KBM-7 (cell line): ENCODE results near the gene KDM1B.

ENCODE experiments used
- DNase-seq: peaks from one replicate; pipeline ENCODE4 v3.0.0-alpha.2; 2015
- in situ Hi-C: fragments of 300-500 bp; cut with MboI; formaldehyde crosslinking; loops from 2 replicates; pipeline ENCODE4 v1.14.3; 2020; ENCODE audit warnings: low sequenced_read_pairs, low pct_unique_long_range_greater_than_20kb, mixed read lengths

KDM1B gene, protein sequence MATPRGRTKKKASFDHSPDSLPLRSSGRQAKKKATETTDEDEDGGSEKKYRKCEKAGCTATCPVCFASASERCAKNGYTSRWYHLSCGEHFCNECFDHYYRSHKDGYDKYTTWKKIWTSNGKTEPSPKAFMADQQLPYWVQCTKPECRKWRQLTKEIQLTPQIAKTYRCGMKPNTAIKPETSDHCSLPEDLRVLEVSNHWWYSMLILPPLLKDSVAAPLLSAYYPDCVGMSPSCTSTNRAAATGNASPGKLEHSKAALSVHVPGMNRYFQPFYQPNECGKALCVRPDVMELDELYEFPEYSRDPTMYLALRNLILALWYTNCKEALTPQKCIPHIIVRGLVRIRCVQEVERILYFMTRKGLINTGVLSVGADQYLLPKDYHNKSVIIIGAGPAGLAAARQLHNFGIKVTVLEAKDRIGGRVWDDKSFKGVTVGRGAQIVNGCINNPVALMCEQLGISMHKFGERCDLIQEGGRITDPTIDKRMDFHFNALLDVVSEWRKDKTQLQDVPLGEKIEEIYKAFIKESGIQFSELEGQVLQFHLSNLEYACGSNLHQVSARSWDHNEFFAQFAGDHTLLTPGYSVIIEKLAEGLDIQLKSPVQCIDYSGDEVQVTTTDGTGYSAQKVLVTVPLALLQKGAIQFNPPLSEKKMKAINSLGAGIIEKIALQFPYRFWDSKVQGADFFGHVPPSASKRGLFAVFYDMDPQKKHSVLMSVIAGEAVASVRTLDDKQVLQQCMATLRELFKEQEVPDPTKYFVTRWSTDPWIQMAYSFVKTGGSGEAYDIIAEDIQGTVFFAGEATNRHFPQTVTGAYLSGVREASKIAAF

DNA sequence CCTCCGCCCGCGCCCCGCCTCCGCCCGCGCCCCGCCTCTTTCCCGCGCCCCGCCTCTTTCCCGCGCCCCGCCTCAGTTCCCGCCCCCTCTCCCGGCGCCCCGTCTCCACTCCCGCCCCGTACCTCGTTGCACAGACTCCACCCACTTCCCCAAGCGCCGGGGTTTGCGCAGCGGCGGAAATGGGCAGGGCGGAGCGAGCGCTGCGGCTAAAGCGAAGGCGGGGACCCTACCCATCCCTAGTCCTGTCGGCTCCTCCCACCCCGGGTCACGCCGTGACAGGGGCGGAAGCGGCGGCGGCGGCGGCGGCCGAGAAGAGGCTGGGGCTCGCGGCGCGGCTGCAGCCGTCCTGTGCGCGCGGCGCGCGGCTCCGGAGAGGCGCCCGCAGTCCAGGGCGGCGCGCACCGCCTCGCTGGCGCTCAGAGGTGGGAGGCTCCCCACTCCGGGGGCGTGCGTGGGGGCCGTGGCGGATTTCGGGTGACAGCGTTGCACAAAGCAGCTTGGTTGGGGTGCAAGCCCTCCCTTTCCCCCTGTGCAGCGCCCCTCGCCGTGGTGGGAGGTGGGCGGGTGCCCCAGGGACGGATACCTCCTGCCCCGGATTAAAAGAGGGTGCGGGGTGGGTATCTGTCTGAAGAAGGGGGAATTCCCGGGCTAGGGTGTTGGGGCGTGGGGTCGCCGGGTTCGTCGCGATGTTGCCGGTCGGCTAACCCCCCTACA lies at the start of gene KDM1B:
Gene KDM1B, plus strand, starts transcription at position 273 of the 714 bp plus-strand sequence. CDS start 4,474 bp downstream, outside the sequence.
- in situ Hi-C loops, result no loop called here

DNA sequence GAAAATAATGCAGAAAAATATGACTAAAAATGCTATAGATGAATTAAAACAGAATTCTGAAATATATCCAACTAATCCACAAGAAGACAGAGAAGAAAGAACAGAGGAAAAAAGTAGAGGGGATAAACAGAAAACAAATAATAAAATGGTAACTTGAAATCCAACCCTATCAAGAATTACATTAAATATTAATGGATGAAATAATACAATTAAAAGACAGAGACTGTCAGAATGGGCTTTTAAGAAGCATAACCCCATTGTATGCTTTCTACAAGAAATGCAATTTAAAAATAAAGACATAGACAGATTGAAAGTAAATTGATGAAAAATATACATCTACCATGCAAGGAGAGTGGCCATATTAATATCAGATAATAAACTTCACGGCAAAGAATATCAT lies 48.2 kb upstream of the KDM1B start:
- no peak for DNase-seq
- in situ Hi-C loops, result no loop called here

More for the DNA sequence above, at the start of gene KDM1B:
- peak; percentile 98 for DNase-seq

DNA sequence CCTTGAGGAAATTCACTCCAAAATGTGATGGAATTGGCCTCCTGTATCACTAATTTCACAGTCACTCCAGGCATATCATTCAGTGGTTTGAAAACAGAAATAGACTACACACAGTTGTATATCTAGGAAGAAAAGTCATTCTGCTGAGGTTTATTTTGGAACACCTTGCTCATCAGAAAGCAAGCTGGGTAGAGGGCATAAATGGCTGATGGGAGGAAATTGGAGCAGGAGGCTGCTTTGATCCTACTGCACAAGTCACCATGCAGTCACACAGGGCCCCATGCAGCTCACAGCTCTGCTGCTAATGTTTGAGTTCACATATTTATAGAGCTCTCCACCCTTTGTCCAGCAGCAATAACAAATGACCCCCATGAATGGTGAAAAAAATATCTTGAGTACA lies 45.1 kb upstream of the KDM1B start:
- DNase-seq, result no peak
- in situ Hi-C loops, result no loop called here

DNA sequence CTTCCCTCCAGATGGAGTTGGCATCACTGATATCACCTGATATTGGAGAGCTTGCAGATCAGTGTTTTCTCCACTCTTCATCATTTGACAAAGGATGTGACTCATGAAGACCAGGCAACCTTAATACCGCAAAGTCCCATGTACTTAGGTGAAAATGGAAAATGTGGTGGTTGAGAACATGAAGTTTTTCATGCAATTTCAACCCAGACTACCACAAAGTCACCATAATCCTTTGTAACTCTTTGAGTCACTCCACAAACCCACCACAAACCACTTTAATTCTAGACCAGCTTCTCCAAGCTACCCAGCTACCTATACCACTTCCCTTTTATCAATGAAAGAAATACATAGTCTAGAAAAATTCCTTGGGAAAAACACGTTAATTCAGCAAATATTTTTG lies 39.9 kb upstream of the KDM1B start:
- in situ Hi-C loops, result no loop called here
- DNase-seq, result peak; percentile 65

DNA sequence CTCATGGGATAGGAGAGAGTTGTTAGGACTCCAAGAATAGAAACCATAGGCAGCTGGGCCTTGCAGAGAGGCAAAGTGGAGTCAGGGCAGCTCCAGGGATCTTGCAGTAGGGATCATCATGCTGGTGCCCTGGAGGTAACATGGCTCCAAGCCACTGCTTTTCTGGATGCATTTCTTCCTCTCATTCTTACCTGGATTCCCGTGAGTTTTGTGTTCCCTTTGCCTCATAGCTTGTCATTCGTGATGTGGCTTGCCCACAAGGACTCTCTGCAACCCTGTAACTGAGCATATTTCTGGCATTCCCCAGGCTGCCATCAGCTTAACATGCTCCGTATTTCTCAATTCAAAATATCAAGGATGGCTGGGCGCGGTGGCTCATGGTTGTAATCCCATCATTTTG lies 38.1 kb upstream of the KDM1B start:
- DNase-seq, result no peak
- in situ Hi-C loops, result no loop called here

DNA sequence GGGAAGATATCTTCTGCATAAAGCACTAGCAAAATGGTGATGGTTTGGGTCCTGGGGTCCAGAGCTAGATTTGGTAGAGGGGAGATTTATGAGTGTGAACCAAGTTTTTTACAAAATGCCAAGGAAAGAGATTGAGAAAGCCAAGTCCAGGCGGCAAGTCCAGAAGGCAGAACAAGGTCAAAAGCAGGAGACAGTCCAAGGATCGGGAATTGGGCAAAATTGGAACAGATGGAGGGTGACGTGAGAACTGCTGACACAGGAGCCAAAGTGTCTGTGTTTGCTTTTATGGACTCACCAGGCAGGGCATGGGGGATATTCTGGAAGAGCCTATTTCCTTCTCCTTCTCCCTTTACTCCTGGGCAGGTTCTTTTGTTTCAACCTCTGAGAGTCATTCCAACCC lies 36.9 kb upstream of the KDM1B start:
- DNase-seq, result no peak

DNA sequence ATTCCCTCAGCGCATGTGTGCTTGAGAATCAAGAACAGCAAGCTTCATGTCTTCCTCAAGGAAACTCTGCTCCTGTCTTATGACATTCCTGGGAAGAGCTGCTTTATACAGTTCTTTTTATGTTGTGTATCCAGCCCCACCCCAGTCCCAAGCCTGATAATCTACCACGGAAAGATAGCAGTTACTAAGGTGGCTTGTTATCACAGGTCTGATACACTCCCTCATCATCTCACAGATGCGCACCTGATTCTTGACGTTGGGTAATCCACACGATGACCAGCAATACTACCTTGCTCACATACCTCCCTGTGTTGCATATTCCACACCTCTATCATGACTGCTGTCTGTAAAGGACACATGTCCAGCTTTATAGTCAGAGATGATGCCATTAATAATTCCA lies 36.0 kb upstream of the KDM1B start:
- in situ Hi-C loops, result no loop called here
- DNase-seq, result no peak

More for the DNA sequence above, 36.9 kb upstream of the KDM1B start:
- in situ Hi-C loops, result no loop called here

DNA sequence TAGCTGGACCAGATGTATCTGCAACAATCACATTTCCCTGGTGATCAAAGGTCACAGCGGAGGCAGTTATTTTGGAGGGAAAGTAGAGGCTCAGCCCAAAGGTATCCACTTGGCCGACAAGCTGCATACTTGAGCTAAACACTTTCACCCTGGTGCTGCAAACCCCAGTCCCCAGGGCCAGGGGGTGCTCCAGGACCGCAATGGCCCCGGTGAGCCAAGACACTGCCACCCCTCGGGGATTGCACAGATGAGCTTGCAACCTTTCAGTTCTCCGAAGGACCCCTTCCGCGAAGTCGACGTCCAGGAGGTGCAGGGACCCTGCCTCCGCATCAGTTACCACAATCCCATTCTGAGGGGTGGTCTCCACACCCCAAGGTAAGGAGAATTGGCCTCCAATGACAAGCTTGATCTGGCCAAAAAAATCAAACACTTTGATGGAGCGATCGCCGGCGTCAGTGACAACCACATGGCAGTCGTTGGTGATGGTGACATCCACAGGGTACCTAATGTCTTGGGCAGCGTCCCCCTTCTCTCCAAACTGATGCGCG lies 33.6 kb upstream of the KDM1B start:
- peak; percentile 9 for DNase-seq

DNA sequence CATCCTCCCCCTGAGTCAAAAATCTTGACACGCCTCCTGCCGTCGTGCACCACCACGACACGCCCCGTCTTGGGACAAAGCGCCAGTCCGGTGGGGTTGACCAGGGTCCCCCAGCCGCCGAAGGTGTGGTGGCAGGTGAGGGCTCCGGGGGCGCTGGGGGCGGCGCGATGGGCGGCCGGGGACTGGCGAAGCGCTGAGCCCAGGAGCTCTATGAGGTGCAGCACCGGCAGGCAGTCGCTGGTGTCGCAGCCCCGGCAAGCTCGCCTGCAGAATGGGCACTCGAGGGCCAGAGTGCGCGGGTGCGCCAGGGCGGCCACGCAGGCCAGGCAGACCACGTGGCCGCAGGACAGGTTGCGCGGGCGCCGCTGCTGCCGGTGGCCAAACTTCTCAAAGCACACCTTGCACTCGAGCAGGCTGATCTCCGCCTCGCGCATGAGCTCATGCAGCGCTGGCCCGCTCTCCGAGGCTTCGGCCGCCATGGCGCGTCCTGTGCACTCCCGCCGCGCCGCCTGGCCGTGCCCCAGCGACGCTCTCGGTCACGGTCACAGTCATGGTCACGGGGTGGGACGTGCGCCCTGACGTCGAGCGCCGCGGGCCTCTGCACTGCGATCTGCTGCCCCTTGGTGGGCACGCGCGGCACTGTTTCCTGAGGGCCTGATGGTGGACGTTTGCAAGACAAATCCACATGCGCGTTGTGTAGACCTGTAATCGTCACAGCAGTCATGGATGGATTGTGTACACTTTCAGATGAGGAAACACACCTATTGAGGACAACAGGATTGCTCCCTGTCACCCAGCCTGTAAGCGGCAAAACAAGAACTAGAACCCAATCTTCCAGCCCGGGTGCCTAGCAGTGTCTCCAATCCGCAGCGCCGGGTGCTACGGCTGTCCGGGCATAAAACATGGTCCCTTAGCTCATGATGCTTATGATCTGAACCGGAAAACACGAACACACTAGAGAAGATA lies 32.8 kb upstream of the KDM1B start, which contains the start of gene NHLRC1:
Gene NHLRC1, minus strand, starts transcription at position 550 of the 966 bp plus-strand sequence. Its CDS starts 71 bp downstream, at position 479.
- in situ Hi-C loops, result no loop called here
- DNase-seq, result no peak

More for the DNA sequence above, 33.6 kb upstream of the KDM1B start:
- in situ Hi-C loops, result no loop called here

DNA sequence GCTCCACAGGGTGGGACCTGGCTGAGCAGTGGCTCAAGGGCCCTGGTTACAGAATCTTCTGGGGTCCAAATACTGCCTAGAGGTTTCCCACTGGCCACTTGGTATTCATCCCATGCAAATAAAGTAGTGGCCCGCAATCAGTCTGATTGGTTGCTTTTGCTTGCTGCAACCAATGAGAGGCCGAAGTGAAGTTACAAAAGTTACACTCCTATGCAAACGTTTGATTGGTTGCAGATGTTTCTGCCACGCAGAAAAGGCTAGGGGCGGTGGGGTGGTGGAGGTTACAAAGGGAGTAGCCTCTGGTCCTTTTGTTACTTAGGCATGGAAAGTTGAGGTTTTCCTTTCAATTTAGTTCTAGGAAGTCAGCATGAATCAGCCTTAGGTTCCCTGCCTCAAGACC lies 29.1 kb upstream of the KDM1B start:
- DNase-seq, result no peak
- in situ Hi-C loops, result no loop called here

DNA sequence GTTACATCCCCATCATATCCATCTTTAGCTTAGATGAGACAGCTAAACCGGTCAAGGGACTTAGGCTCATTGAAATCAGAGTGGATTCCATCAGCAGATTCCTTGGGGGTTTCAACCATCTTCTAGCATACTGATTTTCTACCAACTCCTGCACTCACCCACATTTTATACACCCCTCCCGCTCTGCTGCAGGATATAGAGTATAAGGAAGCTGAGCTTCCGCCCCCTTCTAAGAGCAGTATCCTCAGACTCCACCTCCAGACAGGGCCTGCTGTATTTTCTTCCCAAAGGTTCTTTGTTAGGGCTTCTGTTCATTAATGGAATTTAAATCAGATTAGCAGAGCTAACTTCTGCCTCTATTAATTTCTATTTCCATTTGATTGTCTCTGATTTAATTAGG lies 22.9 kb upstream of the KDM1B start:
- no peak for DNase-seq
- in situ Hi-C loops, result no loop called here

DNA sequence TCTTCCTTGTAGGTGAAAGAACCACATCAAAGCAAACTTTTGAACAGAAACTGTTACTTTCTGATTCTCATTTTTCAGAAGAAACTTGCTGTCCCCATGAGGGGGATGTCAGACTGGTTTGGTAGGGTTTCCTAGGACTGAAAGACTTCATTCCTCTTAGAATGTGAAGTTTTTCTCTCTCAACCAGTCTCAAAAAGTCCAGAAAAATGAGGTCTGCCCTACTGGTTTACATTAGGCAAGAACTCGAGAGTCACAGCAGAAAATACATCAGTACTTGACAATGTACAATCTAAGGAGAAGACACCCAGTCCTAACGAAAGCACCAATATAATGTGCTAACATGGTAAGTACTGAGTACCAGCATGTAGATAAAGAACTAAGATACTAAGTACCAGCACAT lies 20.1 kb upstream of the KDM1B start:
- no peak for DNase-seq
- in situ Hi-C loops, result no loop called here

DNA sequence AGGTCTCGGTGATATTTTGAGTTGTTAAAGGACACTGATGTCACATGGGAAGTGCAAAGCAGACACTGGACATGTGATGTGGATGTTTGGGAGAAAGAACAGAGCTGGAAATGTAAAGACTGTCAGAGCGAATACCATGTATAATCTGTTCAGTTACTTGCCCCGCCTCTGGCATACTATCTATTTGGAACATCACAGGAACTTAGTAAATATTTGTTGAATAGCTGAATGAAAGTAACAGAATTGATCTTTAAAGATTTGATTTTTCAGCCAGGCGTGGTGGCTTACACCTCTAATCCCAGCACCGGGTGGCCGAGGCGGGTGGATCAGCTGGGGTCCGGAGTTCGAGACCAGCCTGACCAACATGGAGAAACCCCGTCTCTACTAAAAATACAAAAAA lies 19.0 kb upstream of the KDM1B start:
- no peak for DNase-seq
- in situ Hi-C loops, result no loop called here

DNA sequence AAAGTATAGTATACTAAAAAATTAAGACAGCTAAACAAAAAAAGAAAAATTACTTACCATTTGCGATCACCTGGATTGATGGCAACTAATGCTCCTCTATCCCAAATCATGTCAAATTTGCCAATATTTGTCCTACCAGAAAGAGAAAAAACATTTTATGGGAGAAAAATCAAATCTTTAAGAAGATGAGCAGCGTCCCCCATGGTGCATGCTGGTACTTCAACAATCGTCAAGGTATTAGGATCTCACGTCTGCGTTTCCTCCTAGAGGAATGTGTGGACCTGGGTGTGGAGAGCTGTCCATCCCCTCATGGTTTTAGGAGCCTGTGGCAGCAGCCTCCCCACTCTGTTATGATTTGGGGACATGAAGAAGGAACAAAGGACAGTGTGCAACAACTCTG lies 16.3 kb upstream of the KDM1B start:
- in situ Hi-C loops, result no loop called here

DNA sequence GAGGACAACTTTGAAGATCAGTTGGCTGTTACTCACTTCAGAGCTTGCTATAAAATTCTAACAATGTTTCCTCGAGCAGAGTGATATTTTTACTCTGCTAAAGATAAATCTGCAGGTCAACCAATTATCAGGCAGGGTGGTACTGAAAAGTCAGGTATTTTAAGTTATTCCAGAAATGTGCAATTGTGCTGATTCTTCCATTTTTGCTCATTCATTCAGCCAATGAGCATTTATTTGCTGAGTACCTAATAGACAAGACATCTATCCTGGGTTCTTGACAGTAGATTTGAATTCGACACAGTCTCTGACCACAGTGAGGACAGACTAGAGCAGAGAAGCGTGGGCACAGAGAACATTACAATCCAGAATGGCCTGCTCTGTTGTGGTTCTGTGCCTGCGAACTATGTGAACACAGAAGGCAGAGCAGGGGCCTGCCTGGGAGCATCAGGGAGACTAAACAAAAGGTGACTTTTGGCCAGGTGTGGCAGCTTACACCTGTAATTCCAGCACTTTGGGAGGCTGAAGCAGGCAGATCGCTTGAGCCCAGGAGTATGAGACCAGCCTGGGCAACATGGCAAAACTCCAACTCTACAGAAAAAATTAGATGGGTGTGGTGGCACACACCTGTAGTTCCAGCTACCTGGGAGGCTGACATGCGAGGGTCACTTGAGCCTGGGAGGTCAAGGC lies 15.1 kb upstream of the KDM1B start:
- in situ Hi-C loops, result no loop called here
- DNase-seq, result no peak

More for the DNA sequence above, 16.3 kb upstream of the KDM1B start:
- no peak for DNase-seq

DNA sequence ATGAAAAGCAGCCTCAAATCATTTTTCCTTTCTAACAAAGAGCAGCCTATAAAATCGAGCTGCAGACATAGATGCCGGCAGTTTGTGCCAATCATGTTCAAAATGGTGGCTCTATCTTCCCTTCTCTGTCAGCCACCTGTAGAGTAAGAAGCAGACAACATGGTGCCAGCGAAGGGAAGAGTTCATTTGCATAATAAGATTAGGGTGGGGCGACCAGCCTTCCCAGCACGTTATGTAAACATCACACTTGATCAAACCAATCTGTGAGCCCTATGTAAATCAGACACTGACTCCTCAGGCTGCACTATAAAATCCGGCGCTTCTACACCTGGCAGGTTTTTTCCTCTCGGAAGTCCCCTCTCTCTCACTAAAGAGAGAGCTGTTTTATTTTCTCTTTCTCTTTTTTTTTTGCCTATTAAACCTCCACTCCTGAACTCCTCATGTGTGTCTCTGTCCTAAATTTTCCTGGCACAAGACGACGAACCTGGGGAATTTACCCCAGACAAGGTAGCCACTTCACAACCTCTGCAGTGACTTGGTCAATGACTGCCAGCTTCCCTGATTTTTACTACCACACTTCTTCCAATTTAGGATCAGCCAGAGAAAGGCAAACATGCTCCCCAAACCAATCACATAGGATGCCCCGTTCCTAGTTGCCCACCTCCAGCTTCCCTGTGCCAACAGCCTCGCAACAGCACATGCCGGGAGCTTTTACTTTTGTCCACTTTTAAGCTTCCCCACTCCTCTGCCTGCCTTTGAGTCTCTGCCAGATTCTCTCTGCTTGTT lies 13.2 kb upstream of the KDM1B start:
- no peak for DNase-seq
- in situ Hi-C loops, result no loop called here

DNA sequence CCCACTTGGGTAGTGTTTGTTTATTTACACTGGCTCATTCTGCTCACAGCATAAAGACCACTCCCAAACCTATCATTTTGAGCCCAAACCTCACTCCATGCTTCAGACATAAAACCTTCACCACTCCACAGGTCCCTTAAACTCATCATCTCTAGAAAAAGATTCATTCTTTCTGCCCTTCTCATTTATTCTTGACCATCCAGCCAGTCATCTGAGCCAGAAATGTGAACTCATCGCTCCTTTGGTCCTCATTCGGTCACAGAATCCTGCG lies 12.7 kb upstream of the KDM1B start:
- no peak for DNase-seq
- in situ Hi-C loops, result no loop called here
